Glutamatergic neuron (in vitro differentiated cells): Measurements from ENCODE around the gene C20orf173. TPM values are rescaled to one million over a fixed set of nuclear protein-coding genes. Genes with fewer than 3 reads are reported as not detected.

Source experiments
- DNase-seq: peaks from one replicate; pipeline ENCODE4 v3.0.0; 2022
- H3K27ac Mint-ChIP-seq: one replicate; pipeline ENCODE4 v1.8.0; 2020; ENCODE audit warnings: mild to moderate bottlenecking, mixed read lengths, inconsistent platforms; ENCODE audit not compliant: unreplicated experiment
- H3K27me3 Mint-ChIP-seq: one replicate; pipeline ENCODE4 v1.8.0; 2020; ENCODE audit warnings: mild to moderate bottlenecking, moderate library complexity, mixed read lengths, inconsistent platforms; ENCODE audit not compliant: unreplicated experiment
- H3K36me3 Mint-ChIP-seq: one replicate; pipeline ENCODE4 v1.8.0; 2020; ENCODE audit warnings: mild to moderate bottlenecking, mixed read lengths, inconsistent platforms; ENCODE audit not compliant: unreplicated experiment
- H3K4me1 Mint-ChIP-seq: one replicate; pipeline ENCODE4 v1.8.0; 2020; ENCODE audit warnings: mild to moderate bottlenecking, low read depth, mixed read lengths, inconsistent platforms; ENCODE audit not compliant: unreplicated experiment
- H3K4me3 Mint-ChIP-seq: one replicate; pipeline ENCODE4 v1.8.0; 2020; ENCODE audit warnings: mild to moderate bottlenecking, mixed read lengths, inconsistent platforms; ENCODE audit not compliant: unreplicated experiment
- H3K9me3 Mint-ChIP-seq: one replicate; pipeline ENCODE4 v1.8.0; 2020; ENCODE audit warnings: mild to moderate bottlenecking, moderate library complexity, mixed read lengths, inconsistent platforms; ENCODE audit not compliant: unreplicated experiment
- CTCF ChIP-seq: fragments of 200-600 bp; sonication (generic); IDR thresholded peaks from one replicate; pipeline ENCODE4 v1.5.0; 2021; ENCODE audit not compliant: partially characterized antibody, unreplicated experiment
- total RNA-seq: library from RNA; stranded (reverse); fragmentation: NEBNext Ultra II Directional; extraction: Animal tissue kit (Norgen Biotek cat#: 25700); gene quantifications from one replicate; pipeline ENCODE4 v1.2.1, GENCODE V29; 2021; ENCODE audit not compliant: unreplicated experiment

Gene C20orf173
- total RNA-seq, 1 donor from 2014 or later, result not detected

GRCh38 chr20:35490736-35491181, 38.7 kb downstream of the C20orf173 start:
- H3K4me3 Mint-ChIP-seq, result no peak overlapping the region
- H3K9me3 Mint-ChIP-seq, result no peaks in the 10 kb centered on the region
- TF ChIP-seq CTCF, result no peak
- H3K27ac Mint-ChIP-seq, result no peak overlapping the region
- no peak for DNase-seq
- no peaks in the 10 kb centered on the region for H3K4me1 Mint-ChIP-seq
- peaks cover 1% of the 10 kb centered on the region for H3K27me3 Mint-ChIP-seq
- peaks cover 7% of the 10 kb centered on the region for H3K36me3 Mint-ChIP-seq

DNA sequence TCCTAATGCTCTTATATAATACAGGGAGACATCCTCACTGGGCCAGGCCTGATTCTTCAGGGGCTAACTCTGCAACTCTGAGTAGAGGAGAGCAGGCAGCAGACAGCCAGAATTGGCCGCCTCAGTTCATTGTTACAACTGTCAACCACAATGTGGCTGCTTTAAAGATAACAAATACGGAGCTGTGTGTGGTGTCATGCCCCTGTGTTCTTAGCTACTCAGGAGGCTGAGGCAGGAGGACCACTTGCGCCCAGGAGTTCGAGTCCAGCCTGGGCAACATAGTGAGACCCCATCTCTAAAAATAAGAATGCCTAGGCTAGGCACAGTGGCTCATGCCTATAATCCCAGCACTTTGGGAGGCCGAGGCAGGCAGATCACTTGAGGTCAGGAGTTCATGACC, 39.7 kb downstream of the C20orf173 start:
- TF ChIP-seq CTCF, result no peak
- no peak for DNase-seq
- H3K27me3 Mint-ChIP-seq, result peaks cover 1% of the 10 kb centered on the region
- no peaks in the 10 kb centered on the region for H3K4me1 Mint-ChIP-seq
- H3K4me3 Mint-ChIP-seq, result no peak overlapping the region
- H3K36me3 Mint-ChIP-seq, result peaks cover under 1% of the 10 kb centered on the region
- H3K9me3 Mint-ChIP-seq, result no peaks in the 10 kb centered on the region
- no peak overlapping the region for H3K27ac Mint-ChIP-seq

DNA sequence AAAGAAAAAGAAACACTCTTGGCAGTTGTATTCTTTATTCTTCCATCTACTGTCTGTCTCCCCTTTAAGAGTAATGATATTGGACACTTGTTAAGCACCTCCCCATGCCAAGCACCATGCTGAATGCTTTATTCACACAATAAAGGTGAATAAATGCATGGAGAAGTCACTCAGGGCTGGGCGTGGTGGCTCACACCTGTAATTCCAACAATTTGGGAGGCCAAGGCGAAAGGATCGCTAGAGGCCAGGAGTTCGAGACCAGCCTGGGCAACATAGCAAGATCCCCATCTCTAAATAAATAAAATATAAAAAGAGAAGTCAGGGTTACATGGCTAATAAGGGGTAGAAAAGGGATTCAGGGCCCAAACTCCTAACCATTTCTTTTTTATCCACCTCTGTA, 42.0 kb downstream of the C20orf173 start:
- no peak for DNase-seq
- peaks cover 2% of the 10 kb centered on the region for H3K9me3 Mint-ChIP-seq
- TF ChIP-seq CTCF, result no peak
- H3K36me3 Mint-ChIP-seq, result peaks cover 13% of the 10 kb centered on the region
- H3K4me3 Mint-ChIP-seq, result no peak overlapping the region
- no peaks in the 10 kb centered on the region for H3K4me1 Mint-ChIP-seq
- no peak overlapping the region for H3K27ac Mint-ChIP-seq
- H3K27me3 Mint-ChIP-seq, result peaks cover 1% of the 10 kb centered on the region

DNA sequence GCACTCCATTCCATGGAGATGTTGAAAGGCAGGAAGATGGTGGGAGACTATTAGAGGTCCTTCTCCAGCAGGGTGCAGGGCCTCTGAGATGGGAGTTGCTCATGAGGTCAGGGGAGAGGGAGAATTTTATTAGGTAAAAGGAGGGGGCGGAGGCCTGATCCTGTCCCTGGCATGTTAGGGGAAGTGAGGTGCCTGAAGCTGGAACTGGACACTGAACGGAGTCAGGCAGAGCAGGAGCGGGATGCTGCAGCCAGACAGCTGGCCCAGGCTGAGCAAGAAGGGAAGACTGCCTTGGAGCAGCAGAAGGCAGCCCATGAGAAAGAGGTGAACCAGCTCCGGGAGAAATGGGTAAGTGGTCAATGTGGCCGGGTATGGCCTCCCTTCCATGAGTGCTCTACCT, 49.7 kb downstream of the C20orf173 start:
- Mint-ChIP-seq H3K36me3 (peaks cover 17% of the 10 kb centered on the region), H3K4me1 (no peaks in the 10 kb centered on the region), H3K27me3 (no peaks in the 10 kb centered on the region), H3K4me3 (no peak overlapping the region), H3K27ac (no peak overlapping the region), H3K9me3 (peaks cover 2% of the 10 kb centered on the region)
- no peak for TF ChIP-seq CTCF
- no peak for DNase-seq

DNA sequence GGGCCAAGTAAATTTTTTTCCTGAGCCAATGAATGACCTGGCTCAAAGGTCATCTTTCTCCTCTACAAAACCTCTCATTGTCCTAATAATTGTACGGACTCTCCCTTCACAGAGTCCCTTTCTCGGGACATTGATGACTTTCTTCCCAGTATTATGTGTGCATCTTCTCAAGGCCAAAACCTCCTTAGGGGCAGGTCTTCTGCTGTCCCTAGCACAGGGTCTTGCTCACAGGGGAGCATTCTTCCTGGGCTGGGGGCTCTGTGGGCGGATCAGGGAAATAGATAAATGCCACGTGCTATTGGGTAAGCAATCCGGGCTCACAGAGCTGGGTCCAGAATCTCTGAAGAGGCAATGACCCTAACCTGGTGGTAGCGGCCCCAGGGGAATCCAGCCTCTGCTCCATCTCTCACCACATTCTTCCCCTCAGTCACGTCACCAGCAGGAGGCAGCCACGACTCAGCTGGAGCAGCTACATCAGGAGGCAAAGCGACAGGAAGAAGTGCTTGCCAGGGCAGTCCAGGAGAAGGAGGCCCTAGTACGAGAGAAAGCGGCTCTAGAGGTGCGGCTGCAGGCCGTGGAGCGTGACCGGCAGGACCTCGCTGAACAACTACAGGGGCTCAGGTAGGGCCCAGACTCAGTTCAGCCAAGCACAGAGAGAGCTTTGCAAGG, 50.5 kb downstream of the C20orf173 start:
- H3K36me3 Mint-ChIP-seq, result peaks cover 11% of the 10 kb centered on the region
- peak; percentile 55 for DNase-seq
- no peaks in the 10 kb centered on the region for H3K27me3 Mint-ChIP-seq
- no peak for TF ChIP-seq CTCF
- no peak overlapping the region for H3K4me3 Mint-ChIP-seq
- no peak overlapping the region for H3K27ac Mint-ChIP-seq
- no peaks in the 10 kb centered on the region for H3K4me1 Mint-ChIP-seq
- H3K9me3 Mint-ChIP-seq, result no peaks in the 10 kb centered on the region
